NT2/D1 (cell line): ENCODE measurements around the gene SPDL1.

Experiments used
- DNase-seq: peaks from one replicate; pipeline ENCODE4 v3.0.0-alpha.2; 2011; ENCODE audit warnings: low read depth, low spot score
- H3K27me3 ChIP-seq: 2 replicates; pipeline ENCODE4 v1.6.0; 2011; ENCODE audit warnings: mild to moderate bottlenecking; ENCODE audit not compliant: insufficient read length, insufficient read depth
- H3K36me3 ChIP-seq: 2 replicates; pipeline ENCODE4 v1.6.1; 2011; ENCODE audit warnings: mild to moderate bottlenecking, low read length, mixed read lengths; ENCODE audit not compliant: insufficient read depth, insufficient read length
- H3K4me1 ChIP-seq: 2 replicates; pipeline ENCODE4 v1.5.1; 2011; ENCODE audit not compliant: insufficient read depth, insufficient read length
- H3K4me3 ChIP-seq: 2 replicates; pipeline ENCODE4 v1.5.1; 2011; ENCODE audit warnings: low read depth; ENCODE audit not compliant: insufficient read length
- H3K9ac ChIP-seq: 2 replicates; pipeline ENCODE4 v1.6.0; 2011; ENCODE audit warnings: low read depth; ENCODE audit not compliant: insufficient read length
- H3K9me3 ChIP-seq: 2 replicates; pipeline ENCODE4 v1.5.1; 2011; ENCODE audit warnings: mild to moderate bottlenecking, low read length; ENCODE audit not compliant: insufficient read depth
- SUZ12 ChIP-seq: IDR thresholded peaks from 2 replicates; pipeline ENCODE4 v1.6.1; 2011; ENCODE audit not compliant: insufficient read length, insufficient read depth; ENCODE audit errors: extremely low read depth
- YY1 ChIP-seq: IDR thresholded peaks from 2 replicates; pipeline ENCODE4 v1.6.1; 2011; ENCODE audit not compliant: insufficient read length, insufficient read depth
- ZNF274 ChIP-seq: IDR thresholded peaks from 2 replicates; pipeline ENCODE4 v1.6.1; 2011; ENCODE audit warnings: mild to moderate bottlenecking, low read depth, low read length

SPDL1 gene

GRCh38 chr5:169651526-169651925 lies 68.0 kb downstream of the SPDL1 start:
- DNase-seq: no peak
- Histone ChIP-seq H3K4me3 (no peak overlapping the region), H3K36me3 (no peaks in the 10 kb centered on the region), H3K9ac (no peak overlapping the region), H3K27me3 (no peaks in the 10 kb centered on the region), H3K9me3 (no peaks in the 10 kb centered on the region), H3K4me1 (no peaks in the 10 kb centered on the region)
- TF ChIP-seq SUZ12: no peak
- no peak for TF ChIP-seq YY1
- TF ChIP-seq ZNF274: no peak

- no peak overlapping the region for H3K9ac ChIP-seq
- H3K36me3 ChIP-seq: no peaks in the 10 kb centered on the region
- no peaks in the 10 kb centered on the region for H3K4me1 ChIP-seq
- H3K27me3 ChIP-seq: no peaks in the 10 kb centered on the region
- no peak for TF ChIP-seq YY1
- no peak for TF ChIP-seq ZNF274
- TF ChIP-seq SUZ12: no peak
- no peak for DNase-seq
- H3K9me3 ChIP-seq: no peaks in the 10 kb centered on the region
- H3K4me3 ChIP-seq: no peak overlapping the region
Measured at GRCh38 chr5:169652057-169652456, 68.5 kb downstream of the SPDL1 start.

- H3K36me3 ChIP-seq: no peaks in the 10 kb centered on the region
- H3K27me3 ChIP-seq: no peaks in the 10 kb centered on the region
- no peak overlapping the region for H3K9ac ChIP-seq
- TF ChIP-seq SUZ12 (no peak), ZNF274 (no peak), YY1 (no peak)
- no peaks in the 10 kb centered on the region for H3K9me3 ChIP-seq
- no peak for DNase-seq
- H3K4me1 ChIP-seq: no peaks in the 10 kb centered on the region
- H3K4me3 ChIP-seq: no peak overlapping the region
Measured at GRCh38 chr5:169653091-169653490, 69.5 kb downstream of the SPDL1 start.
